ENCODE data around the gene SGPP2.

Gene SGPP2

GRCh38 chr2:222423186-222423585 lies 1.2 kb upstream of the SGPP2 start:
- no peak for DNase-seq
- Histone ChIP-seq H3K4me1 (peaks cover 0 to 20% (median 13%) of the 10 kb centered on the region in 4 donors), H3K4me3 (no peak overlapping the region), H3K9me3 (no peaks in the 10 kb centered on the region), H3K36me3 (no peaks in the 10 kb centered on the region), H3K27me3 (peaks cover 0 to 39% of the 10 kb centered on the region in 2 donors), H3K27ac (no peak overlapping the region)
- no peak for TF ChIP-seq CTCF (IDR thresholded peaks at IDR 0.05)
- intact Hi-C loops (cut with DNase I; ENCODE audit: low total_unique reads), result no loop called here

DNA sequence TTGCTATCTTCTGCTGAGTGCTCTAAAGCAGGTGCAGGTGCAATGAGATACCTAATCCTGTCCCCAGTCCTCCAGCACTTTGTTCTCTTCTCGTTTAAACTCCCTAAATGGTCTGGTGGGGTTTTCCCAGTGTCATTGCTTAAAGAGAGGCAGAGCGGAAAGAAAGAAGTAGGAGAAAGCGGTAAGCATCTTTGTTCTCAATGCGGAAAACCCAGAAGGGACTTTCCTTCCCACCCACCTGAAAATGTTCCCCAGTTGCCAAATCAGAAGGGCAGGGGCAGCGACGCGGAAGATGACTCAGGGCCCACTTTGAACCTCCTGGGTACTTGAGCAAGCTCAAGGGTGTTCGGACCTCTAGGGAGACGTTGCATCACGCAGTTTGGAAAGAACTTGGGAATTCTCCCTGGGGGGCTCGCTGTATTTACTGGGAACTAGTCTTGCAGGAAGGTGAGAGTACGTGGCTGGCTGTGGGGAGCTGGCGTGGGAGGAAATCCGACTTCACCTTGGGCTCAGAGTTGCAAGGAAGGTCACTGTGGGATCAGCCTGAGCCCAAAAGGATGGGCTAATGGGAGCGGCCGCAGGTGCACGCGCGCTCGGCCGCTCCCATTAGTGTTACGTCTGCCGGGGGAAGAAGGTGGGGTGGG lies 589 bp upstream of the SGPP2 start:
- Histone ChIP-seq H3K4me3 (peak overlapping the region in 1 of 2 donors; percentile 44), H3K36me3 (no peaks in the 10 kb centered on the region), H3K27me3 (peaks cover 0 to 39% of the 10 kb centered on the region in 2 donors), H3K9me3 (no peaks in the 10 kb centered on the region), H3K27ac (no peak overlapping the region), H3K4me1 (peaks cover 0 to 20% (median 13%) of the 10 kb centered on the region in 4 donors)
- no peak for DNase-seq
- intact Hi-C loops (cut with DNase I; ENCODE audit: low total_unique reads), result no loop called here
- no peak for TF ChIP-seq CTCF (IDR thresholded peaks at IDR 0.05)

DNA sequence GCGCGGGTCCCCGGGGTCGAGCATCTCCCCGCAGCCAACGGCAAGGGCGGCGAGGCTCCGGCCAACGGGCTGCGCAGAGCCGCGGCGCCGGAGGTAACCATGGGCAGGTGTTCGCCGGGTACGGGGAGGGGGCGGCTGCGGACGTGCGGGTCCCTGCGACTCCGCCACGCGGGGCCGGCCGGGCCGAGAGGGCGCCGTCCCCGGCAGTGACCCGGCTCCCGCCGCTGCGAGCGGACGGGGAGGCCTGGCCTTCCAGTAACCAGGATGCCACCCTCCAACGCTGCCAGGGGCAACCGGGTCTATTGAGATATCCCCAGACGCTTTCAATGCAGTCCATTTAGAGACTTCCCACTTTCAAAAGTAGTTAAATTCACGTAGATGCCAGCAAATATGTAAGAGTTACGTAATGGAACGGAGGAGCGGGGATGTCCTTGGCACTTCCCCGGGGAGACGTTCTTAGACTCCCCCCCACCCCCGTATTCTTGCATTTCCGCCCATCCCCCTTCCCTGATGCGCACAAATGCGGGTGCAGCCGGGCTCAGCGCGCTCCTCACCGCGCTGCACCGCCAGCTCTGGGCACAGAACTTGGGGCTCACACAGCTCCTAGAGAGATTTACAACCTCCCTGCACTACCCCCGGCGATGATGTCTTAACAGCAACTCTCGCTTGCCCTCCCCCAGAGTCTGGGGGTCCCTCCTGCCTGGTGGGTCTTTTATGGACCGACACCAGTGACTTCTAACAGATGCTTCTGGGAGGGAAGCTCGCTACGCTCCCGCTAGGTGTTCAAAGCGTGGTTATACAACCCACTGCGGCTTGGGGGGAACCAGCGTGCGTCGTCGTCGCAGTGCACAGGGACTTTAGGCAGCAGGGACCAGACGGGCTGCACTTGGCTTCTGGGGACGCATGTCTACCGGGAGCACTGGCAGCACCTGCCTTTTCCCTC lies 657 bp downstream of the SGPP2 start:
- Histone ChIP-seq H3K27ac (no peak overlapping the region), H3K36me3 (no peaks in the 10 kb centered on the region), H3K4me3 (peak overlapping the region; percentile 18 to 44), H3K27me3 (peaks cover 0 to 39% of the 10 kb centered on the region in 2 donors), H3K4me1 (peaks cover 0 to 20% (median 13%) of the 10 kb centered on the region in 4 donors), H3K9me3 (no peaks in the 10 kb centered on the region)
- no peak for DNase-seq
- intact Hi-C loops (cut with DNase I; ENCODE audit: low total_unique reads), result no loop called here
- no peak for TF ChIP-seq CTCF (IDR thresholded peaks at IDR 0.05)

DNA sequence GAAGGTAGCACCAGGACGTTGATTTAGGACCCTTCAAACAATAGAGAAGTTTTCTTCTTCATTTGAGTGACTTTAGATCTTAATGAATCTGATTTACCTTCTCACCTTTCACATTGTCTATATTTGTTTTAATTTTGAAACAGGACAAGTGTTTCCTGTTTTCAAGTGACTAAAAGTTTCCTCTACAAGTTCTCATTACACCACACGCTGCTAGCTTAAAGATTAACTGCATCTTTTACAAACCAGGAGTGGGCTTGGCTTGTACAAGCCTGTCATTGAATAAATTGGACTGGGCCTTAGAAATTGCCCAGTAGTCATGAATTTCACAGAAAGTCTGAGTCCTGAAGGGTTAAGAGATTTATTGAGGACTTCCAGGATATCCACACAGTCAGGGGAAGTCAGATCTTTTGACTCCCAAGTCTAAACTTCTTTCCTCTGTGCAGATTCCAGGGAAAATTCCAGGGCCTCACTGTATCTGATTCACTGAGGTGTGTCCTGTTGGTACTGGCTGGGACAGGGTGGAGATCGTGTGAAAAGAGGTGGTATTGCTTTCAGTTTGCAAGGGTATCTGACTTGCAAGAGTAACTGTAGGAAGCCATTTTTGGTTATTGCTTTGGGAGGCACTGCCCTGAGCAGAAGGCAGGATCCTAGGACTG lies 3.4 kb downstream of the SGPP2 start:
- no peak for DNase-seq
- no peak for TF ChIP-seq CTCF (IDR thresholded peaks at IDR 0.05)
- no peaks in the 10 kb centered on the region for H3K9me3 ChIP-seq
- H3K4me1 ChIP-seq, result peaks cover 0 to 20% (median 13%) of the 10 kb centered on the region in 4 donors
- H3K27me3 ChIP-seq, result peaks cover 0 to 31% of the 10 kb centered on the region in 2 donors
- no peaks in the 10 kb centered on the region for H3K36me3 ChIP-seq
- H3K4me3 ChIP-seq, result no peak overlapping the region
- H3K27ac ChIP-seq, result no peak overlapping the region
- intact Hi-C loops (cut with DNase I; ENCODE audit: low total_unique reads), result no loop called here

GRCh38 chr2:222430071-222430470 lies 5.7 kb downstream of the SGPP2 start:
- TF ChIP-seq CTCF (IDR thresholded peaks at IDR 0.05), result no peak
- no peaks in the 10 kb centered on the region for H3K36me3 ChIP-seq
- H3K4me3 ChIP-seq, result no peak overlapping the region
- no peak overlapping the region for H3K27ac ChIP-seq
- intact Hi-C loops (cut with DNase I; ENCODE audit: low total_unique reads), result no loop called here
- H3K9me3 ChIP-seq, result no peaks in the 10 kb centered on the region
- H3K27me3 ChIP-seq, result peaks cover 0 to 8% of the 10 kb centered on the region in 2 donors
- peaks cover 0 to 4% (median under 1%) of the 10 kb centered on the region in 4 donors for H3K4me1 ChIP-seq
- DNase-seq, result no peak

Data from tibial artery (tissue), 4 donors.